Measurements from ENCODE around the gene CAND1.

GRCh38 chr12:67358781-67359338 lies 89.7 kb downstream of the CAND1 start:
- TF ChIP-seq EZH2 (IDR thresholded peaks at IDR 0.05; ENCODE audit: low read depth, low read length, severe bottlenecking) (no peak), CTCF (IDR thresholded peaks at IDR 0.05; ENCODE audit: control extremely low read depth in 1 of 3, insufficient read depth in 1 of 3, low read depth in 1 of 3, low read length in 3 of 3) (no peak), CHD2 (IDR thresholded peaks at IDR 0.05; ENCODE audit: low read length) (no peak), MAFK (IDR thresholded peaks at IDR 0.05; ENCODE audit: low read depth, low read length) (no peak), MAX (IDR thresholded peaks at IDR 0.05) (no peak), POLR2AphosphoS5 (IDR thresholded peaks at IDR 0.05; ENCODE audit: low read depth, low read length) (no peak), POLR2A (IDR thresholded peaks at IDR 0.05; ENCODE audit: control extremely low read depth in 1 of 2, low read depth in 2 of 2, low read length in 2 of 2) (no peak), EP300 (IDR thresholded peaks at IDR 0.05; ENCODE audit: borderline replicate concordance in 1 of 2, low read depth in 2 of 2, low read length in 2 of 2) (no peak), SP2 (IDR thresholded peaks at IDR 0.05; ENCODE audit: low read length) (no peak), SIX5 (IDR thresholded peaks at IDR 0.05; ENCODE audit: low read depth, low read length) (no peak)
